ENCODE measurements around the gene ITGA4.

DNA sequence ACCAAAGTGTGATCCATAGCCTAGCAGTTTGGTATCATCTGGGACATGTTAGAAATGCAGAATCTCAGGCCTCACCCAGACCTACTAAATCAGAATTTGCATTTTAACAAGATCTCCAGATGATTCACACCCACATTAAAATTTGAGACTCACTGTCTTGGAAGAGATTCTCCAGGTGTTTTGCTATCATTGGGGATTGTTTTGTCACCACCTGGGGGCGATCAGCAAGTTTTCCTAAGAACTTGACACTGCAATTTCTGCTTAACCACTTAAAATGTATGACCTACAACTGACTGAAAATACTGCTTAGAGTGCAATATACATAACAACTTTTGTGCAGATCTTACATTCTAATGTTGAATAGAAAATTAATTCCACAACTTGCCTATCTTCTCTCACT is 18.9 kb upstream of the ITGA4 start:
- TF ChIP-seq, protein P1, sequence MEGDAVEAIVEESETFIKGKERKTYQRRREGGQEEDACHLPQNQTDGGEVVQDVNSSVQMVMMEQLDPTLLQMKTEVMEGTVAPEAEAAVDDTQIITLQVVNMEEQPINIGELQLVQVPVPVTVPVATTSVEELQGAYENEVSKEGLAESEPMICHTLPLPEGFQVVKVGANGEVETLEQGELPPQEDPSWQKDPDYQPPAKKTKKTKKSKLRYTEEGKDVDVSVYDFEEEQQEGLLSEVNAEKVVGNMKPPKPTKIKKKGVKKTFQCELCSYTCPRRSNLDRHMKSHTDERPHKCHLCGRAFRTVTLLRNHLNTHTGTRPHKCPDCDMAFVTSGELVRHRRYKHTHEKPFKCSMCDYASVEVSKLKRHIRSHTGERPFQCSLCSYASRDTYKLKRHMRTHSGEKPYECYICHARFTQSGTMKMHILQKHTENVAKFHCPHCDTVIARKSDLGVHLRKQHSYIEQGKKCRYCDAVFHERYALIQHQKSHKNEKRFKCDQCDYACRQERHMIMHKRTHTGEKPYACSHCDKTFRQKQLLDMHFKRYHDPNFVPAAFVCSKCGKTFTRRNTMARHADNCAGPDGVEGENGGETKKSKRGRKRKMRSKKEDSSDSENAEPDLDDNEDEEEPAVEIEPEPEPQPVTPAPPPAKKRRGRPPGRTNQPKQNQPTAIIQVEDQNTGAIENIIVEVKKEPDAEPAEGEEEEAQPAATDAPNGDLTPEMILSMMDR (IDR thresholded peaks at IDR 0.05): no peak
- no peak for TF ChIP-seq POLR2A (IDR thresholded peaks at IDR 0.05)
